Ovary (tissue), 9 donors: Measurements from ENCODE around the gene RAB11FIP2. TPM values are rescaled to one million over a fixed set of nuclear protein-coding genes. Genes with fewer than 3 reads are reported as not detected.
"Not testable (repeated sequence)": the region's sequence is repeated elsewhere in the genome, so short reads cannot be mapped to it uniquely, and the experiment has no call there.

Experiments used
- DNase-seq, 5 donors: peaks; one replicate each; pipeline ENCODE4 v3.0.0-alpha.2; 2019 to 2020
- H3K27ac ChIP-seq, 2 donors: fragments of 200-600 bp; one replicate each; pipeline versions ENCODE4 v1.5.1 to v1.8.0; 2019 to 2022
- H3K27me3 ChIP-seq: fragments of 200-600 bp; one replicate; pipeline ENCODE4 v1.8.0; 2022
- H3K36me3 ChIP-seq: fragments of 200-600 bp; sonication (generic); one replicate; pipeline ENCODE4 v1.5.1; 2019
- H3K4me1 ChIP-seq: one replicate; pipeline ENCODE4 v1.8.1; 2013; ENCODE audit warnings: mild to moderate bottlenecking, moderate library complexity; ENCODE audit not compliant: insufficient read depth
- H3K4me3 ChIP-seq: fragments of 200-600 bp; sonication (generic); one replicate; pipeline ENCODE4 v1.5.1; 2017
- H3K9me3 ChIP-seq, 2 donors: fragments of 200-600 bp in 1 of 2; sonication (generic) in 1 of 2; one replicate each; pipeline versions ENCODE4 v1.5.1 to v1.8.1; 2013 to 2019; ENCODE audit warnings: mild to moderate bottlenecking in 1 of 2, moderate library complexity in 1 of 2
- CTCF ChIP-seq, 3 donors: fragments of 450-650 bp in 2 of 3; fragments of 200-600 bp in 1 of 3; IDR thresholded peaks; one replicate each; pipeline versions ENCODE4 v1.5.1 to v1.8.0; 2016 to 2022; ENCODE audit warnings: antibody characterized with exemption in 3 of 3, mild to moderate bottlenecking in 1 of 3
- EP300 ChIP-seq: sonication (generic); formaldehyde crosslinking; IDR thresholded peaks from one replicate; pipeline ENCODE4 v1.6.1; 2017; ENCODE audit warnings: antibody characterized with exemption
- POLR2A ChIP-seq: fragments of 450-650 bp; IDR thresholded peaks from one replicate; pipeline ENCODE4 v1.6.1; 2017; ENCODE audit warnings: antibody characterized with exemption, mild to moderate bottlenecking, moderate library complexity
- WGBS, 3 donors: extraction: QIAGEN DNeasy Blood & Tissue Kit in 1 of 3; methylation state at CpG; one replicate each; pipeline versions ENCODE4 v1.1.5 to v1.1.7; 2013 to 2017; 5-methylcytosine and 5-hydroxymethylcytosine counted together
- intact Hi-C, 4 donors: fragments of 100-400 bp; cut with DNase I; formaldehyde crosslinking; loops; one replicate each; pipeline versions ENCODE4 v1.11.0 to v1.15.1; 2022 to 2023
- polyA plus RNA-seq, 2 donors: library from polyadenylated mRNA; stranded (reverse); fragments of 200-250 nt in 1 of 2; fragments of 350-450 nt in 1 of 2; fragmentation: Illumina TruSeq in 1 of 2; extraction: RNeasy Lipid Tissue Mini Kit (QIAGEN cat#74804) in 1 of 2; gene quantifications; one replicate each; pipeline ENCODE4 v1.2.3, GENCODE V29; 2013 to 2014
- total RNA-seq, 7 donors: library from RNA; depleted of rRNA in 2 of 7; stranded (reverse); fragments of >200 nt in 2 of 7; fragmentation: NEBNext Ultra II Directional in 3 of 7; extraction: Animal tissue kit (Norgen Biotek cat#: 25700) in 3 of 7; gene quantifications; one replicate each; pipeline versions ENCODE4 v1.1.0 to v1.2.4, GENCODE V29; 2016 to 2023
- donor health status: DM: no; HTN: no; CAD: no; lungs with moderate emphysema.
- donor health status: DM: no; HTN: no; CAD: no.
- donor health status: Bipolar disorder and iron deficiency.
- donor health status: DM: yes; HTN: yes; CAD: no.
- donor health status: DM: no; HTN: no; CAD: no.
- donor health status: DM: yes; HTN: yes; CAD: no.

Gene RAB11FIP2
- total and polyA plus RNA-seq, 9 donors, result 6.9 to 47.8 (median 26.2) TPM

- no peak overlapping the region for H3K4me3 ChIP-seq
- H3K27ac ChIP-seq, result no peak overlapping the region
- intact Hi-C loops, result no loop called here
- no peak for DNase-seq
- WGBS, 3 donors, result 69 to 87% (median 75%) methylated on average over 3 of the region's 3 CpGs
- no peaks in the 10 kb centered on the region for H3K4me1 ChIP-seq
- TF ChIP-seq EP300 (no peak), POLR2A (no peak), CTCF (IDR thresholded peaks at IDR 0.05) (no peak)
- H3K36me3 ChIP-seq, result no peaks in the 10 kb centered on the region
- no peaks in the 10 kb centered on the region for H3K27me3 ChIP-seq
- no peaks in the 10 kb centered on the region for H3K9me3 ChIP-seq
Measured at GRCh38 chr10:118076705-118077104, 30.0 kb upstream of the RAB11FIP2 start.

- no peak for DNase-seq
- no peak overlapping the region for H3K4me3 ChIP-seq
- no peaks in the 10 kb centered on the region for H3K27me3 ChIP-seq
- no peak overlapping the region for H3K27ac ChIP-seq
- H3K9me3 ChIP-seq, result no peaks in the 10 kb centered on the region
- TF ChIP-seq CTCF (IDR thresholded peaks at IDR 0.05) (no peak), EP300 (no peak), POLR2A (no peak)
- H3K36me3 ChIP-seq, result no peaks in the 10 kb centered on the region
- WGBS, 3 donors, result 87 to 96% (median 93%) methylated on average over 1 of the region's 1 CpG
- intact Hi-C loops, result no loop called here
- no peaks in the 10 kb centered on the region for H3K4me1 ChIP-seq
Measured at GRCh38 chr10:118072840-118073239, 26.1 kb upstream of the RAB11FIP2 start.

- H3K9me3 ChIP-seq, intact Hi-C loops, H3K27me3 ChIP-seq, H3K36me3 ChIP-seq, H3K27ac ChIP-seq, H3K4me1 ChIP-seq, DNase-seq, H3K4me3 ChIP-seq: not testable (repeated sequence)
- WGBS, 3 donors, result 95 to 100% (median 100%) methylated on average over 1 of the region's 1 CpG
Measured at GRCh38 chr10:118067389-118067788, 20.6 kb upstream of the RAB11FIP2 start.

- Histone ChIP-seq H3K27me3 (no peaks in the 10 kb centered on the region), H3K36me3 (no peaks in the 10 kb centered on the region), H3K4me1 (no peaks in the 10 kb centered on the region), H3K4me3 (no peak overlapping the region), H3K9me3 (no peaks in the 10 kb centered on the region), H3K27ac (no peak overlapping the region)
- DNase-seq, result no peak
- WGBS, 3 donors, result 84 to 87% (median 84%) methylated on average over 4 of the region's 4 CpGs
- intact Hi-C loops, result no loop called here
- TF ChIP-seq EP300, result no peak
- TF ChIP-seq CTCF (IDR thresholded peaks at IDR 0.05), result no peak
- TF ChIP-seq POLR2A, result no peak
Measured at GRCh38 chr10:118062798-118063238, 16.1 kb upstream of the RAB11FIP2 start.

GRCh38 chr10:118058371-118058770 is 11.6 kb upstream of the RAB11FIP2 start:
- Histone ChIP-seq H3K9me3 (no peaks in the 10 kb centered on the region), H3K27me3 (no peaks in the 10 kb centered on the region), H3K4me1 (no peaks in the 10 kb centered on the region), H3K36me3 (no peaks in the 10 kb centered on the region), H3K4me3 (no peak overlapping the region), H3K27ac (no peak overlapping the region)
- intact Hi-C loops, result loop anchor here in 1 of 4 donors (1.0 kb wide), 1 partner anchor 21 kb away; no protein-coding TSS in a partner anchor
- 88 to 93% (median 92%) methylated on average over 1 of the region's 1 CpG for WGBS, 3 donors
- DNase-seq, result no peak
- TF ChIP-seq CTCF (IDR thresholded peaks at IDR 0.05) (no peak), EP300 (no peak), POLR2A (no peak)
